Thoracic aorta (tissue), 2 donors: Measurements from ENCODE around the gene CASD1. TPM values are rescaled to one million over a fixed set of nuclear protein-coding genes. Genes with fewer than 3 reads are reported as not detected.

Source experiments
- ATAC-seq: fragments of 150-250 bp; one replicate; pipeline ENCODE4 v1.8.0; 2017; ENCODE audit warnings: low read depth; ENCODE audit not compliant: insufficient number of reproducible peaks, low FRiP score
- DNase-seq: peaks from one replicate; pipeline ENCODE4 v3.0.0-alpha.2; 2020; ENCODE audit warnings: low spot score
- H3K27ac ChIP-seq, 2 donors: fragments of 200-600 bp; sonication (generic); 1 replicate in 1 of 2; 2 replicates in 1 of 2; pipeline ENCODE4 v1.5.1; 2016; ENCODE audit warnings: mild to moderate bottlenecking in 2 of 2, moderate library complexity in 2 of 2
- H3K27me3 ChIP-seq: fragments of 200-600 bp; sonication (generic); replicated peaks from 2 replicates; pipeline ENCODE4 v1.6.0; 2016; ENCODE audit warnings: mild to moderate bottlenecking; ENCODE audit not compliant: insufficient read depth
- H3K36me3 ChIP-seq: fragments of 200-600 bp; sonication (generic); one replicate; pipeline ENCODE4 v1.5.1; 2016
- H3K4me1 ChIP-seq, 2 donors: fragments of 200-600 bp; sonication (generic); 1 replicate in 1 of 2; 2 replicates in 1 of 2; pipeline versions ENCODE4 v1.5.1 to v1.6.0; 2016; ENCODE audit warnings: low read depth in 2 of 2, mild to moderate bottlenecking in 1 of 2; ENCODE audit not compliant: control insufficient read depth in 1 of 2
- H3K4me3 ChIP-seq: fragments of 200-600 bp; sonication (generic); 2 replicates; pipeline ENCODE4 v1.5.1; 2016; ENCODE audit warnings: mild to moderate bottlenecking
- H3K9me3 ChIP-seq: fragments of 200-600 bp; sonication (generic); 2 replicates; pipeline ENCODE4 v1.5.1; 2016
- total RNA-seq, 2 donors: library from RNA; depleted of rRNA; stranded (reverse); fragments of >200 nt; gene quantifications; one replicate each; pipeline versions ENCODE4 v1.1.0 to v1.2.3, GENCODE V29; 2016
- TF ChIP-seq, protein P1 (sequence below): fragments of 200-600 bp; sonication (generic); IDR thresholded peaks from one replicate; pipeline ENCODE4 v1.5.1; 2019; ENCODE audit warnings: antibody characterized with exemption

Gene CASD1
- 10 to 100 TPM; 12.3 to 21.0 TPM for total RNA-seq

DNA sequence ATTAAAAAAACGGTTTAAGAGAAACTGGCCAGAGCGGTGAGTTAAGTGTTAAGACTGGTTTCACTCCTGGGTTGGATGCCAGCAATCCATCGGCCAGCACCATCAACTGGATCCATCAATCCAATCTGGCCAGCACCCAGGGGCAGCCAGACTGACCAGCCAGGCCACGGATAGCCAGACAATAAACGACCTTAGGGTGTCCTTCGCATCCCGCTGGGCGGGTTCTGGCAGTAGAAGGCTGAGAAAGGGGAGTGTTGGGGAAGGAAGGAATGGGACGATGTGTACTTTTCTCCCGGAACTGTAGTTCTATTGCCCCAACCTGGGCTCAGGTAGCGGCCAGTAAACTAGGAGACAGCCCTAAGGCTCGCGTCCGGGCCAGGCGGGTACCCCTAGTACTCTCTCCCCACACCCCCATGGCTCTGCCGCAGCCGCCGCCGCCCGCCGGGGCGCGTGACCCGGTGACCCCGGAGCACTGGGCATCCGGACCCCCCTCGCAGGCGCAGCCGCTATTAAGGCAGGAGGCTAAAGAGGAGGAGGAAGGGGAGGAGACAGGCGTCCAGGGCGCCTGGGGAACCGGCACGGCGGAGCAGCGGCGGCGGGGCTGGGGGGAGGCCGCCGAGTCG is at the start of gene CASD1:
CASD1 (plus strand) TSS at position 546 of the 623 bp plus-strand sequence. CDS start 276 bp downstream, outside the sequence.
- no peak for DNase-seq

GRCh38 chr7:94466516-94466915 is 43.1 kb upstream of the CASD1 start:
- H3K4me3 ChIP-seq: no peak overlapping the region
- no peak overlapping the region for H3K27ac ChIP-seq
- no peaks in the 10 kb centered on the region for H3K4me1 ChIP-seq
- ATAC-seq: no peak
- no peaks in the 10 kb centered on the region for H3K9me3 ChIP-seq
- no peaks in the 10 kb centered on the region for H3K27me3 ChIP-seq
- DNase-seq: no peak
- TF ChIP-seq, protein P1, sequence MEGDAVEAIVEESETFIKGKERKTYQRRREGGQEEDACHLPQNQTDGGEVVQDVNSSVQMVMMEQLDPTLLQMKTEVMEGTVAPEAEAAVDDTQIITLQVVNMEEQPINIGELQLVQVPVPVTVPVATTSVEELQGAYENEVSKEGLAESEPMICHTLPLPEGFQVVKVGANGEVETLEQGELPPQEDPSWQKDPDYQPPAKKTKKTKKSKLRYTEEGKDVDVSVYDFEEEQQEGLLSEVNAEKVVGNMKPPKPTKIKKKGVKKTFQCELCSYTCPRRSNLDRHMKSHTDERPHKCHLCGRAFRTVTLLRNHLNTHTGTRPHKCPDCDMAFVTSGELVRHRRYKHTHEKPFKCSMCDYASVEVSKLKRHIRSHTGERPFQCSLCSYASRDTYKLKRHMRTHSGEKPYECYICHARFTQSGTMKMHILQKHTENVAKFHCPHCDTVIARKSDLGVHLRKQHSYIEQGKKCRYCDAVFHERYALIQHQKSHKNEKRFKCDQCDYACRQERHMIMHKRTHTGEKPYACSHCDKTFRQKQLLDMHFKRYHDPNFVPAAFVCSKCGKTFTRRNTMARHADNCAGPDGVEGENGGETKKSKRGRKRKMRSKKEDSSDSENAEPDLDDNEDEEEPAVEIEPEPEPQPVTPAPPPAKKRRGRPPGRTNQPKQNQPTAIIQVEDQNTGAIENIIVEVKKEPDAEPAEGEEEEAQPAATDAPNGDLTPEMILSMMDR: no peak
- no peaks in the 10 kb centered on the region for H3K36me3 ChIP-seq

More for the DNA sequence above, at the start of gene CASD1:
- Histone ChIP-seq H3K36me3 (no peaks in the 10 kb centered on the region), H3K4me1 (peaks cover 5 to 10% of the 10 kb centered on the region in 2 donors), H3K27me3 (no peaks in the 10 kb centered on the region), H3K4me3 (peak within 1 kb of the TSS; percentile 82), H3K9me3 (no peaks in the 10 kb centered on the region), H3K27ac (peak within 1 kb of the TSS; percentile 77 to 78)
- TF ChIP-seq, protein P1: no peak
- ATAC-seq: peak; percentile 51

DNA sequence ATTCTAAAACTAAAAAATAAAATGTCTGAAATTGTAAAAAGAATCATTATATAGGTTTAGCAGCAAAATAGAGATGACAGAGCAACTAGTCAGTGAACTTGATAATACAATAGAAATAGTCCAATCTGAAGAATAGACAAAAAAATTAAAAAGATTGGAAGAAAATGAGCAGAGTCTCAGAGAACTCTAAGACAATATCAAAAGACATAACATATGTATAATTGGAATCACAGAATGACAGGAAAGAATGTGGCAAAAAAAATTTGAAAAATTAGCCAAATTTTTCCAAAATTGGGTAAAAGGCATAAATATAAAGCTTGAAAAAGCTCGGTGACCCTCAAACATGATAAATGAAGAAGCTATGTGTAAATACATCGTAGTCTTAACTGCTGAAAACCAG is 38.0 kb upstream of the CASD1 start:
- Histone ChIP-seq H3K36me3 (no peaks in the 10 kb centered on the region), H3K4me1 (no peaks in the 10 kb centered on the region), H3K9me3 (peaks cover 3% of the 10 kb centered on the region), H3K27me3 (no peaks in the 10 kb centered on the region), H3K27ac (no peak overlapping the region), H3K4me3 (no peak overlapping the region)
- no peak for DNase-seq
- no peak for ATAC-seq
- TF ChIP-seq, protein P1: no peak

DNA sequence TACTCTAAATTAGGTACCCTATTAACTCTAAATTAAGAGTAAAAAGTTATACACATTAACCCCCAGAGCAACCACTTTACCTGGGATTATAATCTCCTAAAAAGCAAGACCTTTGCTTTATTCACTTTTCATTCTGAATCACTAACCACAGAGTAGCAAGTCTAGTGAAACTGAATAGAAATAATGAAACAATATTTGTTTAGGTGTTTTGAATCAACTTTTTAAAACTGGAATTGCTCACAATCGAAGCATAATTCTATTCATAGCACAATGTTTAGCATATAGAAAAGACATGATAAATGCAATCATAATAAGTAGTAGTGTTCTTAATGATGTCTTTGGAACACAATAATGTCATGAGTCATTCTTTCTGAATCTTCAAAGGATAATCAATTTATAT is 37.0 kb upstream of the CASD1 start:
- ATAC-seq (no peak), DNase-seq (no peak)
- Histone ChIP-seq H3K27me3 (no peaks in the 10 kb centered on the region), H3K4me3 (no peak overlapping the region), H3K9me3 (peaks cover 3% of the 10 kb centered on the region), H3K36me3 (no peaks in the 10 kb centered on the region), H3K4me1 (no peaks in the 10 kb centered on the region), H3K27ac (no peak overlapping the region)
- TF ChIP-seq, protein P1: no peak

- no peak overlapping the region for H3K27ac ChIP-seq
- H3K36me3 ChIP-seq: no peaks in the 10 kb centered on the region
- peaks cover 3% of the 10 kb centered on the region for H3K9me3 ChIP-seq
- TF ChIP-seq, protein P1: no peak
- DNase-seq (no peak), ATAC-seq (no peak)
- H3K4me1 ChIP-seq: no peaks in the 10 kb centered on the region
- H3K27me3 ChIP-seq: no peaks in the 10 kb centered on the region
- no peak overlapping the region for H3K4me3 ChIP-seq
Observed at GRCh38 chr7:94476251-94476840, 33.3 kb upstream of the CASD1 start.
